ENCODE measurements around the gene UXS1.
"Not testable (repeated sequence)": the region's sequence is repeated elsewhere in the genome, so short reads cannot be mapped to it uniquely, and the experiment has no call there.

The UXS1 gene

DNA sequence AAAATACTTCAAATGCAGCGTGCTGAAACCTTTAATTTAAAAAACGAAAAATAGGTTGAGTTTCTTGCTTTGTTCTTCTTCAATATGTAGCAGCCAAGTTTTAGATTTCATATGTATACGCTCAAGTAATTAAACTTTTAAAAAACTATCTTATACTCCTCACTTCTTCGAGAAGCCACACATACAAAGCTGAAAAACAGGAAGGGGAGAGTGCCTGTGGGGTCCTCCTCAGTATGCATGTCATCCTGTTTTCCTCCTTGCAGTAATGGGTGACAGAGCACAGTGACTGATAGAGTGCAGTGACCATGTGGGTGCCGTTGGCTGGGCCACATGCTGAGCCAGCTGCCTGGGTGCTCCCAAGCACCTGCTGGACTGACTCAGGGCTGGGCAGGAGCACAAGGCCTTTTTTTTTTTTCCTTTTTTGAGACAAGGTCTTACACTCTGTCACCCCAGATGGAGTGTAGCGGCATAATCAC is 33.3 kb downstream of the UXS1 start:
- DNase-seq (ENCODE audit: low read depth), result no peak

DNA sequence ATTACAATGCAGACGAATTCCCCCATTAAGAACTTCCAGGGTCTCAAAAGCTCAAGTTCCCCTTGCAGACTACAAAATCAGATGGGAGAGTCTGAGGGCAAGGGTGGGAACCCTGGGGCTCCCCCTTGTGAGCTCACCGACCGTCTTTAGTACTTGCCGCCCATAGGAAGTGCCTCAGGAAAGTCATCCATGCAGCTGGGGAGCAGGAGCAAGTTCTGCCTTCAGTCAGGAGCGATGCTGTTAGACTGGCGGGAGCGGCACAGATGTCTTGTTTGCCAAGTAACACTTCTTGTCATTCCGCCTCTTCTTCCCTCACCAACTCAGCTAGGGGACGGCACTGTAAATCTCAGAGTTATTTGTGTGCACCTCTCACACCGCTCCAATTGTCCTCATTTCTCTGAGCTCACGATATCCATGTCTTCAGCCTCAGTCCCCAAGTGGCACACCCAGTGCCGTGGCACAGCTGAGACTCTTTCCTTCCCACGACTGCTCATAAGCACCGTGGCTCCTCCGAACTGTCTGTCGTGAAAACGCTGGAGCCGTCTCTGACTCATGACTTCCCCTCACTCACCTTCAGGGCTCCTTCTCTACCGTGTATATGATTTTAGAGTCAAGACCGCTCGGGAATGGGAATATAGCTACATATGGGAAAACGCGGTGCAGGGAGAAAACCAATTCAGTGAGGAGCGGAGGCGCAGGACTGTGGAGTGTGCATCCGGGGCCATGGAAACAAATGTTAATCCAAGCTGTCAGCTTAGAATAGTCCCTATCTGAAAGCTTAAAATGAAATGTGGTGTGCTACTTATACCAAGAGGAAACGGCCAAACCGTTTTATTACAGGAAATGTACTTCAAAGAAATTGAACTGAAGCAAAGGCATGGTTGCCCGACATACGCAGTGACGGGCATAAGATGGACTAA is 34.0 kb downstream of the UXS1 start:
- DNase-seq (ENCODE audit: low read depth), result peak; percentile 50

DNA sequence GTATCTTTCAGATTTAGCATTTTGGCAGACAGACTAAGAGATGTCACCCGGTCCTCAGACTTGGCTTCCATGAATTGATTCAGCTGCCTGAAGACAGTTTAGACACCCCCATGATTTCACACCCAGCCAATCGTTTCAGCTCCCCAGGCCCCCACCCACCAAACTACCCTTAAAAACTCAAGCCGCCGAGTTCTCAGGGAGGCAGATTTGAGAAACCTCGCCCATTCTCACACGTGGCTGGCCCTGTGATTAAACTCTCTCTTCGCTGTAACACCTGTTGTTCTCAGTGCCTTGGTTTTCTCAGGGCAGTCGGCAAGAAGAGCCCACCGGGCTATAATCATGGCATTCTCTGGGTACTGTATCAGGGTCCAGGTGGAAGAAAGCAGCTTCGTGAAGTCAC is 35.2 kb downstream of the UXS1 start:
- DNase-seq (ENCODE audit: low read depth), result no peak

DNA sequence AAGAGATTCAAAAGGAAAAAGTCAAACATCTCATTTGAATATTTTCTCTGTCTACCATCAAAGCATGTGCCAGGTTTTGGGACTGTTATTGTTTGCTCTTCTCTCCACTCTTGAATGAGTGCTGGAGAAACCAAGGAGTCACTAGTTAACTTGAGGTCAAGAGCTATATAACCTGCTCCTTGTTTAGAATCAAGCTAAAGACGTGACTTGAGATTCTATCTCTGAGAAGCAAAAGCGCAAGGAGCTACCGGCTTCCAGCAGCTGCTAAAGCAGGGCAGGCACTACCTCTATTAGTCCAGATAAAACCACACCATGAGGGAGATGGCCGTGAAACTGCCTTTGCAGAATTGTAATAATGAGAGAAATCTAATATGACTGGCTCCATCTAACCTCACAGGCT is 36.0 kb downstream of the UXS1 start:
- DNase-seq (ENCODE audit: low read depth), result no peak

DNA sequence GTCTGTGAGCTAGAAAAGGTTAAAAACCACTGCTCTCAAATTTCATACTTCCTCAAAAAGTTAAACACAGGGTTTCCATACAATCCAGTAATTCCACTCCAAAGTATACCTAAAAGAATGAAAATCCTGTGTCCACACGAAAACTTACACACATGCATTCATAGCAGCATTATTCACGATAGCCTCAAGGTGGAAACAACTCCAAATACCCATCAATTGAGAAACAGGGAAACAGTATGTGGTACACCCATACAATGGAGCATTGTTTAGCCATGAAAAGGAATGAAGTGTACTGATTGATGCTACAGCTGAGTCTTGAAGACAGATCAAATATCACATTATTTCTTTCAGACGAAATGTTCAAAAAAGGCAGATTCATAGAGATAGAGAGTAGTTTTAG is 36.7 kb downstream of the UXS1 start:
- no peak for DNase-seq (ENCODE audit: low read depth)

DNA sequence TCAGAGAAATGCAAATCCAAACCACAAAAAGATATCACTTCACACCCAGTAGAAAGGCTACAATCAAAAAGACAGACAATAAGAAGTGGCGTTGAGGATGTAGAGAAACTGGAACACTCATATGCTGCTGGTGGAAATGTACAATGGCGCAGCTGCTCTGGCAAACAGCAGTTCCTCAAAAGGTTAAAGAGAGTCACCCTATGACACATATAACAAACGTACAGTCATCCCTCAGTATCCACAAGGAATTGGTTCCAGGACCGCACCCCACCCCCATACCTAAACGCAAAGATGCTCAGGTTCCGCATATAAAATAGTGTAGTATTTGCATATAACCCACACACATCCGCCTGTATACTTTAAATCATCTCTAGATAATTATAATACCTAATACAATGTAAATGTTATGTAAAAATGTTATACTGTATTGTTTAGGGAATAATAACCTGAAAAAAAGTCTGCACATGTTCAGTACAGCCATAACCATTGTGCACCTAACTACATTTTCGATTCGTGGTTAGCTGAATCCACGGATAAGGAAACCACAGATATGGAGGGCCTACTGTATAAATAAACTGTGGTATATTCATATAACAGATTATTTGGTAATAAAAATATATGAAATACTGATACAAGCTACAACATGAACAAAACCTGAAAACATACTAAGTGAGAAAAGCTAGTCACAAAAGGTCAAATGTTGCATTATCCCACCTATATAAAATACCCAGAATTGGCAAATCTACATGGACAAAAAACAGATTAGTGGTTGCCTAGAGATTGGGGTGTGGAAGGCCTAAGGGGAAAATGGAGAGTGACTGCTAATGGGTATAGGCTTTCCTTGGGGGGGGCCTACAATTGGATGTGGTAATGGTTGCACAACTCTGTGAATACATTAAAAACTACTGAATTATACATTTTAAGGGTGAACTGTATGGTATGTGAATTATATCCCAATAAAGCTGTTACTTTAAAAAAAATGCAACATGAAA is 37.5 kb downstream of the UXS1 start:
- DNase-seq (ENCODE audit: low read depth), result no peak

DNA sequence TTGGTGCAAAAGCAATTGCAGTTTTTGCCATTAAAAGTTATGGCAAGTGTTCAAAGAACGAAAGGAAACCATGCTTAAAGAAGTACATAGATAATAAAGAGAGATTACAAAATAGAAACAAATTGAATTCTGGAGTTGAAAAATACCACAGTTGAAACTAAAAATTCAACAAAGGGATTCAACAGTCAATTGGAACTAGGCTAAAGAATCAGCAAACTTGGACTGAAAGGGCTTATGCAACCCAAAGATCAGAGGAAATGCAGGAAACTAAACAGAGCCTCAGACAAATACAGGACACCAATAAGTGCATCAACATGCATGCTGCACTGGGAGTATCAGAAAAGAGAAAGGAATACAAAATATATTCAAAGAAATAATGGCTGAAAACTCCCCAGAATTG is 40.3 kb downstream of the UXS1 start:
- DNase-seq (ENCODE audit: low read depth), result no peak

DNA sequence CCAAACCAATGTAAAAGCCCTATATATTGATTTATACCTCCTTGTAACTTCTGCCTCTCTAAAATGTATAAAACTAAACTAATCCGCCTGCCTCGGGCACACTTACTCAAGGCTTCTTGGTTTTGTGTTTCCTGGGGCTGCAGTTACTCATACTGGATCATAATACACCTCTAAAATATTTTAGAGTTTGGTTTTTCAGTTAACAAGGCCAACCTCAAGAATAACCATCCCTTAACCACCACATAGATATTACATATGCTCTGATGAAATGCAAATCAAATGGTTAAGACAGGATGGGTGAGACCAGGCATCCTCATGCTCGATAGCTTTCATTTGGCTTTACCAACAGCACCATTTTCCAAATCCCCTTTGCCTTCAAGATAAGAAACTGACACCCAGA is 46.4 kb downstream of the UXS1 start:
- no peak for DNase-seq (ENCODE audit: low read depth)

DNA sequence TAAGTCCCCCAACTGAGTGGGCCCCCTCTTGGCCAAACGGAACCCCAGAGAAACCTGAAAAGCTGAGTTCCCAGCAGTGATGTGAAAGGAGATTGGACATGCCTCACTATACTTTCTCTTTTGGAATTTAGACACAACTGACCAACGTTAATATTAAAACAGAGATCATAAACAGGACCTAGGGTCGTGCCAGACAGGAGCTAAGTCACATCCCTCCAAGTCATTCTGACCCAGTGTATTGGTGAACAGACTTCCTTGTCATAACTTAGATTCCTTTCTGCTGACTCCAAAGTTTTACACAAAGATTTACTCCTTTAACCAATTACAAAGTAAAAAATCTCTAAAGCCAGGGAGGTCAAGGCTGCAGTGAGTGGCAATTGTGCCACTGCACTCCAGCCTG is 46.9 kb downstream of the UXS1 start:
- no peak for DNase-seq (ENCODE audit: low read depth)

DNA sequence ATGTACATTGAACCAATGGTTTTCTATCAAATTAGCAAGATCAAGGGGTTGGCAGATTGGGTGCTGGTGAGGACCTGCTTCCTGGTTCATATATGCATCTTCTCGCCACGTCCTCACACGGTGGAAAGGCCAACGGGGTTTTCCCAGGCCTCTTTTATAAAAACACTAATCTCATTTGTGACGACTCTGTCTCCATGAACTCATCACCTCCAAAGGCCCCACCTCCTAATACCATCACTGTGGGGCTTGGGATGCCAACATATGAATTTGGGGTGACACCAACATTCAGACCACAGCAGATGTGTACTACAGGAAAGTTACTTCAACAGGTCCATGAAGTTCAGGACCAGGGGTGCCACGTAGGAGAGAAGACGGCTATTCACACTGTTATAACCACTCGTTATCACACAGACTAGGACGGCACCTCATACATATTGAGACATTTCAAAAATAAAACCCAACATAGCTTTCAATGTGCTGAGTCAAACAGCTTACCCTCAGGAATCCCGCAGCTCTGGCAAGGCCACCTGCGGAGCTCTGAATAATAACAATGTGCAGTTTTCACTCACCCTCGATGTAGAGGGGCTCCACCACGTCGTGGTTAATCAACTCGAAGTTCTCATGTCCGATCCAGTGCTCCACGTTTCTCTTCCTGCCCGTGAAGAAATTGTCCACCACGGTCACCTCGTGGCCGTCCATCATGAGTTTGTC is 49.3 kb downstream of the UXS1 start:
- no peak for DNase-seq (ENCODE audit: low read depth)

DNA sequence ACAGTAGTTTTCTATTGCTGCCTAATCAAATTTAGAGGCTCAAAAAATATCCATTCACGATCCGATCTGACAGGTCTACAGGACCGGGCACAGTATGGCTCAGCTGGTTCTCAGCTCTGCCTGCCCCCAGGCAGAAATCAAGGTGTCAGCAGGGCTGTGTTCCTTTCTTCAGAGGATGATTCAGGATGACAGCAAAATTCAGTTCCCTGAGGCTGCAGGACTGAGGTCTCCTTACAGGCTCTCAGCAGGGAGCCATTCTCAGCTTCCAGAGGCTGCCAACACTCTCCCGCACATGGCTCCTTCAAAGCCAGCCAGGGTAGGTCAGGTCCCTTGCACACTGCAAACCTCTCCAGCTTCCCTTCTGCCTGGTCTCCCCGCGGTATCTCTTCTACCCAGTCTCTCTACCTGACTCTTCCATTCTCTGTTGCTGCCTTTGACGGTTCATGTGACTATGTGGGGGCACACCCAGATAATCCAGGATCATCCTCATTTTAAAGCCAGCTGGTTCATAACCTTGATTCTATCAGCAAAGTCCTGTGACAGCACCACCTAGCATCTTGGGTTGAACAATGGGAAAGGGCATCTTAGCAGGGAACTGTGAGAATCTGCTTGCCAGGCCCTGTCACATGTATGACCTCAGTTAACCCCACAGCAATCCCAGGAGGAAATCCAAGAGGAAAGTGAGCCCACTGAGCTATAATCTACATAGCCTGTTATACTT is 50.4 kb downstream of the UXS1 start:
- DNase-seq (ENCODE audit: low read depth), result no peak

DNA sequence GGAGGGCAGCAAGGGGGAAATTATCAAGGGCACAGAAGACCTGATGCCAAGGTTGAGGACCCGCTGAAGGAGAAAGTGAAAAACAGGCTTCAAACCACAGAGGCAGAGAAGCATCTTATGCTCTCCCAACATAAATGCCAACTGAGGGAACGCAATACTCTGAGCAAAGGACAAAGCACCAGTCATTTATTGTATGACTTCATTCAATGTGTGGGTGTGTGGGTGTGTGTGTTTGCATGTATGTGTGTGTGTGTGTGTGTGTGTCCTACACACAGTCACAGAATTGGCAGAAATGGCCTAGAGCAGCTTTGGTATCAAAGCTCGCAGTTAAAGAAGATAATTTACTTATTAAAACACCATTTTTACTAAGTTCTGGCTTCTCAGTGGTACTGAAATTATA is 51.4 kb downstream of the UXS1 start:
- DNase-seq (ENCODE audit: low read depth), result no peak

DNA sequence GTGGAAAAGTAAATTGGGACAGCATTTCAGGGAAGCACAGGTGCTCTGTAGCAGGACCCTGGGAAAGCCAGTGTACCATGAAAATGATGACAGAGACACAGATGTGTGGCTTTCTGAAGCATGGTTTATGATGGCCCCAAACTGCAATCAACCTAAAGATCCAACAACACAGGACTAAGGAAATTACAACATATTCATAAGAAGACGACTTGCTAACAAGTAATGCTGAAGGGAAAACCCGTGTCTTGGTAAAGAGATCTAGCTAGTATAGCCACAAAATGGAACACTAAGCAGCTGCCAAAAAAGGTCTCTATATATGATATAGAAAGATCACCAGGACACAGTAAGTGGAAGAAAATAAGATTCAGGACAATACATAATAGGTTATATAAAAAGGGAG is 53.2 kb downstream of the UXS1 start:
- DNase-seq (ENCODE audit: low read depth), result no peak

DNA sequence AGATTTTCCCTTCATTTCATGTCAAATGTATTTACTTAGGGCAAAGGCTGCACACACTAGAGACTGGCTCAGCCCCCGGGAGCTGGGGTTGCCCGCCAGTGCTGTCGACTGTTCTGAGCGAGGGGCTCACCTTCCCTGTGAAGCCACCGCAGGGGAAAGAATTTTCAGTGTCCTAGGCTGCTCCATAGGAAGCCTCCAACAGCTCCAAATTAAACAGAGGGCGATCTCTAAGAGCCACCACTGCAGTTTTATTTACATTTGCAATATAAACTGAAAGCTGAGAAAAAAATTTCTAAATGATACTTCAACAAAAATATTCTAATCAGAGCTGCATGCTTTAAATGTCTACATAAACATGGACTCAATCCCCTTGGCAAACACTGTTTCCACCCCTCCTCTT is 54.0 kb downstream of the UXS1 start:
- DNase-seq (ENCODE audit: low read depth), result no peak

DNA sequence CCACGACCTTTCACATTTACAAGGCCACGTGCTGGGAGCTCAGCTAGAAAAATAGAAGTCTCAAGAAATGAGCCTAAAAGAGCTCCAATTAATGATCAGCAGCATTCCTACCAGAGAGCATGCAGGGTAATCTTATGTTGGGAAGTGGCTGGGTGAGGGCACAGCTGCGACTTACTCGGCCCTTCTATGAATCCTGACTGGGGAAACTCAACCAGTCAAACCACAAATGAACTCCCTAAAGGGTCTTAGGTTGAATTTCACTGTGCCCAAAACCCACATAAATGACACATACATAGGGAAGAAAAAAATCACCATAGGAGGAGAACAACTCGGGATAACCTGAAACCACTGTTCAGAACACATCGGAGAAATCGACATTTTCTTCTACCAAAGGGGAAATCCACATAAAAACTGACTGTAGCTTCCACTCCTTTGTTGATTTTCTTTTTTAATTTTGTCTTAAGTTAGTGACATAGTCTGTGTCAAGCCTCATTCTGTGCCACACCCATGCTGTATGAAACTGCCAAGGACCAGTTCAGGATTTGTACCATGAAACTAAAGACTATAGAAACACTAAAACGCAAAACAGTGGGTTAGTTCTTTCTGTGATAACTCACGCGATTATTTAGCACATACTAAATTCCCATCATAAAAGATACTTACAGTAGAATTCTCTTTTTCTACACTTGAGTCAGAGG is 54.7 kb downstream of the UXS1 start:
- no peak for DNase-seq (ENCODE audit: low read depth)

DNA sequence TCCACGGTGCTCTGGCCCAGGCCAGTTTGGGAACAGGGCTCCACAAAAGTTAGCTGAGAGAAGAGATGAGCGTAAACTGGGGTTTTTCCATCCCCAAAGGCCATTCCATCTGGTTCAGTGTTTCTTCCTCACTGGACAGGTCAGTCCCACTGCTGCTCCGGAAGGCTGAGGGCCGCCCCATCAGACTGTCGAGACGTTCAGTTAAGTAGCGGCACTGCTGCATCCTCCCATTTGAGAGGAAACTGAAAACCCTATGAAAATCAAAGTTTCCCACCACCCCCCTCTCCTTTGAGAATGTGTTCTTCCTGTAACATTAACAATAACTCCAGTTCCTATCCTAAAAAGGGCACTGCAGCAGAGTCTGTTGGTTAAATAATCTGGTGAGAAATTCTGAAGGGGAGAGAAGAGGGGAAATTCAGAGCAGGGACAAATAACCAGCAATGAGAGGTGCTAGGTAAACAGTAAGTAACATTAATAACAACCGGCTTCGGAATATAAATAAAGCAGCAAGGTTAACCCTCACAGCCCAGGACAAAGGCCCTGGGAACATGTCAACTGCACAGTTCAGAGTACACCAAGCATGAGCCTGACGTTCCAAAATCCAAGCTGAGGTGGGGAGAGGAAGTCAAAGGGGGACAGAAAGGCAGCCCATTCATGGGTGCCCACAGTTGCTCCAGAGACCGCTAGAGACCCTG is 55.4 kb downstream of the UXS1 start:
- no peak for DNase-seq (ENCODE audit: low read depth)

DNA sequence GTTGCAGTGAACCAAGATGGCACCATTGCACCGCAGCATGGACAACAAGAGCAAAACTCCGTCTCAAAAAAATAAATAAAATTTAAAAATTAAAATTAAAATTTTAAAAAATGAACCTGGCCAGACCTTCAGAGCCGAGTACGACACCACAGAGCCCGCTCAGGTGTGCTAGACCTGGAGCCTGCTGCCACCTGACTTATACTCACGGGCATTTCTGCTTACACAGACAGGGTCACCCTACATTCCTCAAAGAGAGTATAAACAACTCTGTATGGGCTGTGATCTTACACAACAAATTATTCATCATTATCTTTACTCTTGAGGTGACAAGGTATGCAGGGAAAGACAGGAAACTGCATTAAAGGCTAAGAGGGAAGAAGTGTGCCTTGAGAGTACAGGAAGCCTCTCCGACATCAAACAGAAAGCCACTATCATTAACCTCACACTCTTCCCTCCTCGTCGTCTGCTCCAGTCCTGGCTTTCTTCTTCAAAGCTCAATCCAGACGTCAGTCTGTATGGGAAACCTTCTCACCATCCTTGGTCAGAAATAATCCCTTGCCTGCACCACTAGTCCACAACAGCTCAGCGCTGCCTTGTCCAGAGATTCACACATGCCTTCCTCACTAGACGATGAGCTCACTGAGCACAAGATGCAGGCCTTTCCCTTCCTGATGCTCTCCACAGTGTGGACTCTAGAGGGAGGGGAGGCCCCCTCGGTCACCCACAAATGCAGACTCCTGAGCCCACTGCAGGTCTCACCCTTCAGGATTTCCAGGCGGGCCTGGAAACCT is 56.2 kb downstream of the UXS1 start:
- DNase-seq (ENCODE audit: low read depth), result no peak

DNA sequence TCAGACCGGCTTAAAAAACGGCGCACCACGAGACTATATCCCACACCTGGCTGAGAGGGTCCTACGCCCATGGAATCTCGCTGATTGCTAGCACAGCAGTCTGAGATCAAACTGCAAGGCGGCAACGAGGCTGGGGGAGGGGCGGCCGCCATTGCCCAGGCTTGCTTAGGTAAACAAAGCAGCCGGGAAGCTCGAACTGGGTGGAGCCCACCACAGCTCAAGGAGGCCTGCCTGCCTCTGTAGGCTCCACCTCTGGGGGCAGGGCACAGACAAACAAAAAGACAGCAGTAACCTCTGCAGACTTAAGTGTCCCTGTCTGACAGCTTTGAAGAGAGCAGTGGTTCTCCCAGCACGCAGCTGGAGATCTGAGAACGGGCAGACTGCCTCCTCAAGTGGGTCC is 62.9 kb downstream of the UXS1 start:
- not testable (repeated sequence) for DNase-seq (ENCODE audit: low read depth)

DNA sequence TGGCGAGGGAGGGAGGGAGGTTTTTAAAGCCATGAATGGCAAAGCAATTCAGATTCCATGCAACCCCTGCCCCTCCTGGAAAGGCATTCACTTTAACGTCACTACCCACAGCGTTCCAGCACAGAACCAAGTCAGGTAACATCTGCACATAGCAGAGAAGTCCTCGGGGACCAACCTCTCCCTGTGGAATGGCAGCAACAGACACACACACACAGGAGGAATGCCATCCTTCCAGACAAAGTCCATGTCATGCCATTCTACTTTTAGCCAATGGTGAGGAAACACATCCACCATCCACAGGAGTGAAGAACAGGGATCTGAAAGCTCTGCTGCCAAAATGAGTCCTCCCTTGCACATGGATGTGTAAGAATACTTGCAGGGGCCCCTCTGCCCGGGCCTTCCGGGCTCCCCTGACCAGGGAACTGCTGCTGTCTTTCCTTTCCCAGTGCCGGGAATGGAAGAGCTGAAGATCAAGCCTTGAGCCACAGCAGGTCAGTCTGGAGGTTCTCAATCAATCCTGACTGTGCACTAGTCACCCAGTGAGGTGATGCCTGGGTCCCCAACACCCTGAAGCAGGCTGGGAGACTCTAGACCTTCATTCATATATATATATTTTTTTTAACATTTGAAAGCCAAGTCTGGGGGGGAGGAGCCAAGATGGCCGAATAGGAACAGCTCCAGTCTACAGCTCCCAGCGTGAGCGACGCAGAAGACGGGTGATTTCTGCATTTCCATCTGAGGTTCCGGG is 63.7 kb downstream of the UXS1 start:
- DNase-seq (ENCODE audit: low read depth), result no peak
